Ishikawa (cell line): ENCODE data around the gene NUP107.

Experiments used
- CEBPB ChIP-seq: IDR thresholded peaks from 2 replicates; pipeline ENCODE4 v1.6.1; 2012
- CREB1 ChIP-seq: IDR thresholded peaks from 2 replicates; pipeline ENCODE4 v1.6.1; 2012; ENCODE audit warnings: low read depth
- EGR1 ChIP-seq: IDR thresholded peaks from 2 replicates; pipeline ENCODE4 v1.6.1; 2012
- EP300 ChIP-seq: IDR thresholded peaks from 2 replicates; pipeline ENCODE4 v1.6.1; 2012; ENCODE audit warnings: borderline replicate concordance
- FOXM1 ChIP-seq: IDR thresholded peaks from 2 replicates; pipeline ENCODE4 v1.6.1; 2012; ENCODE audit warnings: low read depth, borderline replicate concordance
- NFIC ChIP-seq: IDR thresholded peaks from 2 replicates; pipeline ENCODE4 v1.6.1; 2012
- RAD21 ChIP-seq: IDR thresholded peaks from 2 replicates; pipeline ENCODE4 v1.6.1; 2012; ENCODE audit warnings: low read depth
- TAF1 ChIP-seq: IDR thresholded peaks from 2 replicates; pipeline ENCODE4 v1.6.1; 2012; ENCODE audit warnings: low read depth, mild to moderate bottlenecking
- USF1 ChIP-seq: IDR thresholded peaks from 2 replicates; pipeline ENCODE4 v1.6.1; 2012
- YY1 ChIP-seq: IDR thresholded peaks from 2 replicates; pipeline ENCODE4 v1.6.1; 2012; ENCODE audit warnings: low read depth
- ZBTB7A ChIP-seq: IDR thresholded peaks from 2 replicates; pipeline ENCODE4 v1.6.1; 2012; ENCODE audit warnings: low read depth
- TF ChIP-seq, protein P1 (sequence below): IDR thresholded peaks from 2 replicates; pipeline ENCODE4 v1.6.1; 2012
- TF ChIP-seq, protein P2 (sequence below): IDR thresholded peaks from 2 replicates; pipeline ENCODE4 v1.6.1; 2012; ENCODE audit warnings: low read depth, mild to moderate bottlenecking

DNA sequence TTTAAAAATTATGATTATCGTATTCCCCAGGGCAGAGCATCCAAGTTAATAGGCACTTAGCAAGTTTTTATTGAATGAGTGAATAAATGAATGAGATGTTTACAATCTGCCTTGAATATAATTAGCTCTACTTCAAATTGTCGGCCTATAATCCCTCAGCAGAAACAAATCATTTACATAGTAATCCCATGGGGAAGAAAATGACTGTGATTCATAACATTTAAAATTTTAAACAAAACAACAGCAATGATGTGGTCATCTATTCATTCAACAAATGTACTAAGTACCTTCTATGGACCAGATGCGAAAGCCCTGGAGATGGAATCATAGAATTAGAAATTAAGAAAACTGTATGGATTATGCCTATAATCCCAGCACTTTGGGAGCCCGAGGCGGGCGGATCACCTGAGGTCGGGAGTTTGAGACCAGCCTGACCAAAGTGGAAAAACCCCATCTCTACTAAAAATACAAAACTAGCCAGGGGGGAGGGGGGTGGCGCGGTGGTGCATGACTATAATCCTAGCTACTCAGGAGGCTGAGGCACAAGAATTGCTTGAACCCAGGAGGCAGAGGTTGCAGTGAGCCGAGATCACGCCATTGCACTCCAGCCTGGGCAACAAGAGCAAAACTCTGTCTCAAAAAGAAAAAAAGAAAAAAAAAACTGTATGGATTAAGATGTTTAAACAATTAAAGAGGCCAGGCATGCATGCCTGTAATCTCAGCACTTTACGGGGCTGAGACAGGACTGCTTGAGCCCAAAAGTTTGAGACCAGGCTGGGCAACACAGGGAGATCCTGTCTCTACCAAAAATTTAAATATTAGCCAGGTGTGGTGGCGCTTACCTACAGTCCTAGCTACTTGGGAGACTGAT lies 103.5 kb downstream of the NUP107 start:
- TF ChIP-seq FOXM1 (no peak), TAF1 (no peak), RAD21 (no peak), USF1 (no peak), CEBPB (no peak), EP300 (no peak), EGR1 (no peak), NFIC (no peak), YY1 (no peak), CREB1 (no peak), ZBTB7A (no peak)
- TF ChIP-seq, protein P1, sequence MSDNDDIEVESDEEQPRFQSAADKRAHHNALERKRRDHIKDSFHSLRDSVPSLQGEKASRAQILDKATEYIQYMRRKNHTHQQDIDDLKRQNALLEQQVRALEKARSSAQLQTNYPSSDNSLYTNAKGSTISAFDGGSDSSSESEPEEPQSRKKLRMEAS: no peak
- TF ChIP-seq, protein P2, sequence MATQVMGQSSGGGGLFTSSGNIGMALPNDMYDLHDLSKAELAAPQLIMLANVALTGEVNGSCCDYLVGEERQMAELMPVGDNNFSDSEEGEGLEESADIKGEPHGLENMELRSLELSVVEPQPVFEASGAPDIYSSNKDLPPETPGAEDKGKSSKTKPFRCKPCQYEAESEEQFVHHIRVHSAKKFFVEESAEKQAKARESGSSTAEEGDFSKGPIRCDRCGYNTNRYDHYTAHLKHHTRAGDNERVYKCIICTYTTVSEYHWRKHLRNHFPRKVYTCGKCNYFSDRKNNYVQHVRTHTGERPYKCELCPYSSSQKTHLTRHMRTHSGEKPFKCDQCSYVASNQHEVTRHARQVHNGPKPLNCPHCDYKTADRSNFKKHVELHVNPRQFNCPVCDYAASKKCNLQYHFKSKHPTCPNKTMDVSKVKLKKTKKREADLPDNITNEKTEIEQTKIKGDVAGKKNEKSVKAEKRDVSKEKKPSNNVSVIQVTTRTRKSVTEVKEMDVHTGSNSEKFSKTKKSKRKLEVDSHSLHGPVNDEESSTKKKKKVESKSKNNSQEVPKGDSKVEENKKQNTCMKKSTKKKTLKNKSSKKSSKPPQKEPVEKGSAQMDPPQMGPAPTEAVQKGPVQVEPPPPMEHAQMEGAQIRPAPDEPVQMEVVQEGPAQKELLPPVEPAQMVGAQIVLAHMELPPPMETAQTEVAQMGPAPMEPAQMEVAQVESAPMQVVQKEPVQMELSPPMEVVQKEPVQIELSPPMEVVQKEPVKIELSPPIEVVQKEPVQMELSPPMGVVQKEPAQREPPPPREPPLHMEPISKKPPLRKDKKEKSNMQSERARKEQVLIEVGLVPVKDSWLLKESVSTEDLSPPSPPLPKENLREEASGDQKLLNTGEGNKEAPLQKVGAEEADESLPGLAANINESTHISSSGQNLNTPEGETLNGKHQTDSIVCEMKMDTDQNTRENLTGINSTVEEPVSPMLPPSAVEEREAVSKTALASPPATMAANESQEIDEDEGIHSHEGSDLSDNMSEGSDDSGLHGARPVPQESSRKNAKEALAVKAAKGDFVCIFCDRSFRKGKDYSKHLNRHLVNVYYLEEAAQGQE: no peak
